Neutrophil (primary cell): Measurements from ENCODE around the gene RIF1.

Experiments used
- H3K27ac ChIP-seq: fragments of 200-600 bp; sonication (generic); 2 replicates; pipeline ENCODE4 v1.5.1; 2016; ENCODE audit warnings: mild to moderate bottlenecking, moderate library complexity
- H3K27me3 ChIP-seq: fragments of 200-600 bp; sonication (generic); 2 replicates; pipeline ENCODE4 v1.6.0; 2016; ENCODE audit warnings: mild to moderate bottlenecking
- H3K36me3 ChIP-seq: fragments of 200-600 bp; sonication (generic); 2 replicates; pipeline ENCODE4 v1.5.1; 2017
- H3K4me1 ChIP-seq, 2 experiments: fragments of 200-600 bp in 1 of 2; sonication (generic) in 1 of 2; 1 replicate in 1 of 2; 2 replicates in 1 of 2; pipeline versions ENCODE4 v1.5.1 to v1.6.1; 2013 to 2016; ENCODE audit warnings: low read depth in 1 of 2, low read length in 1 of 2, mild to moderate bottlenecking in 1 of 2, moderate library complexity in 1 of 2; ENCODE audit not compliant: control insufficient read depth in 1 of 2, insufficient read depth in 1 of 2
- H3K4me3 ChIP-seq, 2 experiments: fragments of 200-600 bp in 1 of 2; sonication (generic) in 1 of 2; 1 replicate in 1 of 2; 2 replicates in 1 of 2; pipeline ENCODE4 v1.5.1; 2013 to 2016; ENCODE audit warnings: low read depth in 1 of 2, low read length in 1 of 2, mild to moderate bottlenecking in 1 of 2, moderate library complexity in 1 of 2
- H3K9me3 ChIP-seq: fragments of 200-600 bp; sonication (generic); 2 replicates; pipeline ENCODE4 v1.5.1; 2016
- CTCF ChIP-seq: fragments of 200-600 bp; sonication (generic); IDR thresholded peaks from 2 replicates; pipeline ENCODE4 v1.5.1; 2016; ENCODE audit warnings: antibody characterized with exemption

Gene RIF1

GRCh38 chr2:151486053-151486452 is 76.4 kb downstream of the RIF1 start:
- TF ChIP-seq CTCF: no peak
- H3K27ac ChIP-seq: no peak overlapping the region
- H3K36me3 ChIP-seq: peaks cover 40% of the 10 kb centered on the region
- peaks cover 0 to 2% of the 10 kb centered on the region in 2 experiments for H3K4me1 ChIP-seq
- H3K27me3 ChIP-seq: no peaks in the 10 kb centered on the region
- no peak overlapping the region for H3K4me3 ChIP-seq
- no peaks in the 10 kb centered on the region for H3K9me3 ChIP-seq

- peaks cover 6% of the 10 kb centered on the region for H3K36me3 ChIP-seq
- no peaks in the 10 kb centered on the region for H3K9me3 ChIP-seq
- H3K4me3 ChIP-seq: no peak overlapping the region
- TF ChIP-seq CTCF: no peak
- H3K4me1 ChIP-seq: peaks cover 4 to 9% of the 10 kb centered on the region in 2 experiments
- no peaks in the 10 kb centered on the region for H3K27me3 ChIP-seq
- H3K27ac ChIP-seq: no peak overlapping the region
These were observed 80.6 kb downstream of the RIF1 start for GRCh38 chr2:151490276-151490675.

- no peak for TF ChIP-seq CTCF
- peaks cover 4% of the 10 kb centered on the region for H3K36me3 ChIP-seq
- no peaks in the 10 kb centered on the region for H3K9me3 ChIP-seq
- H3K27me3 ChIP-seq: no peaks in the 10 kb centered on the region
- H3K27ac ChIP-seq: no peak overlapping the region
- H3K4me1 ChIP-seq: peaks cover 4 to 9% of the 10 kb centered on the region in 2 experiments
- H3K4me3 ChIP-seq: no peak overlapping the region
These were observed 81.8 kb downstream of the RIF1 start for GRCh38 chr2:151491496-151491895.

- Histone ChIP-seq H3K9me3 (no peaks in the 10 kb centered on the region), H3K4me3 (no peak overlapping the region)
- no peak for TF ChIP-seq CTCF
These were observed 88.5 kb downstream of the RIF1 start for GRCh38 chr2:151498178-151498577.

GRCh38 chr2:151506170-151506569 is 96.5 kb downstream of the RIF1 start:
- Histone ChIP-seq H3K4me3 (no peak overlapping the region), H3K36me3 (no peaks in the 10 kb centered on the region), H3K27me3 (no peaks in the 10 kb centered on the region), H3K4me1 (no peaks in the 10 kb centered on the region), H3K9me3 (no peaks in the 10 kb centered on the region), H3K27ac (no peak overlapping the region)
- no peak for TF ChIP-seq CTCF

More at GRCh38 chr2:151498178-151498577, 88.5 kb downstream of the RIF1 start:
- no peaks in the 10 kb centered on the region for H3K36me3 ChIP-seq
- no peak overlapping the region for H3K27ac ChIP-seq
- no peaks in the 10 kb centered on the region for H3K27me3 ChIP-seq
- H3K4me1 ChIP-seq: no peaks in the 10 kb centered on the region

GRCh38 chr2:151508519-151508918 is 98.8 kb downstream of the RIF1 start:
- no peak overlapping the region for H3K4me3 ChIP-seq
- no peak for TF ChIP-seq CTCF
- no peaks in the 10 kb centered on the region for H3K4me1 ChIP-seq
- H3K27me3 ChIP-seq: no peaks in the 10 kb centered on the region
- no peaks in the 10 kb centered on the region for H3K36me3 ChIP-seq
- H3K9me3 ChIP-seq: no peaks in the 10 kb centered on the region
- H3K27ac ChIP-seq: no peak overlapping the region
